Sigmoid colon (tissue), 4 donors: ENCODE data around the gene PHKB.

ENCODE experiments used
- POLR2A ChIP-seq, 2 donors: fragments of 450-650 bp; IDR thresholded peaks; one replicate each; pipeline ENCODE4 v1.6.1; 2016; ENCODE audit warnings: antibody characterized with exemption in 2 of 2, mild to moderate bottlenecking in 2 of 2, moderate library complexity in 2 of 2
- POLR2AphosphoS5 ChIP-seq, 4 donors: sonication (generic); formaldehyde crosslinking; IDR thresholded peaks; one replicate each; pipeline ENCODE4 v1.6.1; 2017; ENCODE audit warnings: antibody characterized with exemption in 4 of 4
- TF ChIP-seq, protein P1 (sequence below), 4 experiments: fragments of 450-650 bp in 3 of 4; fragments of 200-600 bp in 1 of 4; IDR thresholded peaks; one replicate each; pipeline ENCODE4 v1.5.1; 2016 to 2019; ENCODE audit warnings: antibody characterized with exemption in 4 of 4, mild to moderate bottlenecking in 3 of 4, moderate library complexity in 2 of 4

DNA sequence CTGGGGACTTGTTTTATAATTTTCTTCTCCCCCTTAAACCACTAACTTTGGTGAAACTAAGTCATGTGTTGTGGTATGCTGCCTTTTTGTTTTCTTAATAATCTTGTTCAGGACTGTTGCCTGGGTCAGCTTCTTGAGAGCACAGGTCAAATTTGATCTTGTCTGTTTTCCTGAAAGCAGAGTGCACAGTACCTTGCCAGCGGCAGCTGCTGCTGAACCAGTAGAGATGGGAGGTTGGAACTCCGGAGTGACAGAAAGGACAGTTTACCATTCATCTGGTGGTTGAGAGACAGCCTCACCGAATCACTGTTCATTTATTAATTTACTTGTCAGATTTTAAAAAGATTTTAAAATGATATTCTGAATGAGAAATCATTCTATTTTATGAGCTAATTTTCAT, 125.0 kb downstream of the PHKB start:
- TF ChIP-seq, protein P1, sequence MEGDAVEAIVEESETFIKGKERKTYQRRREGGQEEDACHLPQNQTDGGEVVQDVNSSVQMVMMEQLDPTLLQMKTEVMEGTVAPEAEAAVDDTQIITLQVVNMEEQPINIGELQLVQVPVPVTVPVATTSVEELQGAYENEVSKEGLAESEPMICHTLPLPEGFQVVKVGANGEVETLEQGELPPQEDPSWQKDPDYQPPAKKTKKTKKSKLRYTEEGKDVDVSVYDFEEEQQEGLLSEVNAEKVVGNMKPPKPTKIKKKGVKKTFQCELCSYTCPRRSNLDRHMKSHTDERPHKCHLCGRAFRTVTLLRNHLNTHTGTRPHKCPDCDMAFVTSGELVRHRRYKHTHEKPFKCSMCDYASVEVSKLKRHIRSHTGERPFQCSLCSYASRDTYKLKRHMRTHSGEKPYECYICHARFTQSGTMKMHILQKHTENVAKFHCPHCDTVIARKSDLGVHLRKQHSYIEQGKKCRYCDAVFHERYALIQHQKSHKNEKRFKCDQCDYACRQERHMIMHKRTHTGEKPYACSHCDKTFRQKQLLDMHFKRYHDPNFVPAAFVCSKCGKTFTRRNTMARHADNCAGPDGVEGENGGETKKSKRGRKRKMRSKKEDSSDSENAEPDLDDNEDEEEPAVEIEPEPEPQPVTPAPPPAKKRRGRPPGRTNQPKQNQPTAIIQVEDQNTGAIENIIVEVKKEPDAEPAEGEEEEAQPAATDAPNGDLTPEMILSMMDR (IDR thresholded peaks at IDR 0.05), result no peak
- no peak for TF ChIP-seq POLR2AphosphoS5 (IDR thresholded peaks at IDR 0.05)
- TF ChIP-seq POLR2A (IDR thresholded peaks at IDR 0.05), result no peak
